Activated gamma-delta T cell treated with anti-CD3 and anti-CD28 coated beads, Interleukin-2, amount 50 U/mL, for 16 hours (primary cell): ENCODE measurements around the gene ESRRB.
"Not testable (repeated sequence)": the region's sequence is repeated elsewhere in the genome, so short reads cannot be mapped to it uniquely, and the experiment has no call there.

Experiments used
- DNase-seq: peaks from one replicate; pipeline ENCODE4 v3.0.0-alpha.2; 2020; ENCODE audit warnings: low read depth

Gene ESRRB

GRCh38 chr14:76497550-76498462 lies 121.9 kb downstream of the ESRRB start:
- DNase-seq: no peak

GRCh38 chr14:76498463-76498935 lies 122.6 kb downstream of the ESRRB start:
- no peak for DNase-seq

- no peak for DNase-seq
These were observed 123.0 kb downstream of the ESRRB start for GRCh38 chr14:76498976-76499375.

- no peak for DNase-seq
These were observed 123.5 kb downstream of the ESRRB start for GRCh38 chr14:76499399-76499798.

GRCh38 chr14:76500011-76500410 lies 124.1 kb downstream of the ESRRB start:
- no peak for DNase-seq

- no peak for DNase-seq
These were observed 124.5 kb downstream of the ESRRB start for GRCh38 chr14:76500480-76500879.

- no peak for DNase-seq
These were observed 125.3 kb downstream of the ESRRB start for GRCh38 chr14:76501156-76501720.

GRCh38 chr14:76502219-76502618 lies 126.3 kb downstream of the ESRRB start:
- DNase-seq: no peak

- DNase-seq: no peak
These were observed 126.7 kb downstream of the ESRRB start for GRCh38 chr14:76502638-76503037.

GRCh38 chr14:76509311-76509710 lies 133.4 kb downstream of the ESRRB start:
- DNase-seq: no peak

GRCh38 chr14:76510181-76510580 lies 134.2 kb downstream of the ESRRB start:
- DNase-seq: no peak

GRCh38 chr14:76514213-76514998 lies 138.5 kb downstream of the ESRRB start:
- no peak for DNase-seq

GRCh38 chr14:76516884-76517283 lies 140.9 kb downstream of the ESRRB start:
- no peak for DNase-seq

- DNase-seq: no peak
These were observed 142.4 kb downstream of the ESRRB start for GRCh38 chr14:76518366-76518765.

- DNase-seq: no peak
These were observed 149.3 kb downstream of the ESRRB start for GRCh38 chr14:76525106-76525821.

GRCh38 chr14:76531085-76531484 lies 155.1 kb downstream of the ESRRB start:
- DNase-seq: no peak

GRCh38 chr14:76531821-76532318 lies 155.9 kb downstream of the ESRRB start:
- DNase-seq: no peak

- DNase-seq: not testable (repeated sequence)
These were observed 160.7 kb downstream of the ESRRB start for GRCh38 chr14:76536636-76537035.

GRCh38 chr14:76537906-76538647 lies 162.1 kb downstream of the ESRRB start:
- no peak for DNase-seq

GRCh38 chr14:76538648-76539008 lies 162.7 kb downstream of the ESRRB start:
- no peak for DNase-seq

GRCh38 chr14:76539130-76539529 lies 163.2 kb downstream of the ESRRB start:
- DNase-seq: no peak
